ENCODE measurements around the gene CD81. TPM values are rescaled to one million over a fixed set of nuclear protein-coding genes. Genes with fewer than 3 reads are reported as not detected.

Gene CD81
- total RNA-seq, 1 experiment from 2014 or later = 237 TPM

DNA sequence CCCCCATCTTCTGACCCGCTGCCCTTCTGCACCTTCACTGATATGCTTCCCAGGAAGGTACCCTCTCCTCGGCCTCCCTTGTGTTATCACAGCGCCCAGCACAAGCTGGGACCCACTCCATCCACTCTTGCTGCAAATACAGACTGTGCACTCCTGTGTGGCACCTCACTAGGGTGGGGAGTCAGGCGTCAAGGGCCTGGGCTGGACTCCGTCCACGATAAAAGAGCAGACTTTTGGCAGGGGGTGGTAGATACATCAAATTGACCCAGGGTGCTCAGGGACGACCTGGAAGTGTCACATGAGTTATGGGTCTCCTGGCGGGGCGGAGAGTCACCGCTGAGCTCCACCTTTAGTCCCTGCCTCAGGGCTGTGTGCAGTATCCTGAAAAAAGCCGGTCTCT, 66.3 kb downstream of the CD81 start:
- ATAC-seq (no peak), DNase-seq (ENCODE audit: low spot score) (no peak)
- CTCF ChIA-PET = interaction anchor here (0.6 to 1.4 kb wide), 4 partner anchors 23 to 448 kb away, joined by 3 to 4 read pairs (median 4); no protein-coding TSS in a partner anchor
- Mint-ChIP-seq H3K27ac (no peak overlapping the region), H3K36me3 (no peaks in the 10 kb centered on the region), H3K4me1 (peaks cover 3% of the 10 kb centered on the region), H3K27me3 (ENCODE audit: low read depth) (peaks cover 86% of the 10 kb centered on the region), H3K9me3 (peaks cover 5% of the 10 kb centered on the region), H3K4me3 (no peak overlapping the region)
- TF ChIP-seq, protein P1, sequence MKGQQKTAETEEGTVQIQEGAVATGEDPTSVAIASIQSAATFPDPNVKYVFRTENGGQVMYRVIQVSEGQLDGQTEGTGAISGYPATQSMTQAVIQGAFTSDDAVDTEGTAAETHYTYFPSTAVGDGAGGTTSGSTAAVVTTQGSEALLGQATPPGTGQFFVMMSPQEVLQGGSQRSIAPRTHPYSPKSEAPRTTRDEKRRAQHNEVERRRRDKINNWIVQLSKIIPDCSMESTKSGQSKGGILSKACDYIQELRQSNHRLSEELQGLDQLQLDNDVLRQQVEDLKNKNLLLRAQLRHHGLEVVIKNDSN (CRISPR knock-in tag; IDR thresholded peaks at IDR 0.05) = no peak
- no peak for TF ChIP-seq SOX15 (CRISPR knock-in tag; IDR thresholded peaks at IDR 0.05)
- TF ChIP-seq ARID4B (CRISPR knock-in tag; IDR thresholded peaks at IDR 0.05; ENCODE audit: borderline replicate concordance) = no peak
- no peak for TF ChIP-seq FOXK1 (CRISPR knock-in tag; IDR thresholded peaks at IDR 0.05)
- TF ChIP-seq ZSCAN18 (CRISPR knock-in tag; IDR thresholded peaks at IDR 0.05) = no peak
- no peak for TF ChIP-seq NFYB (CRISPR knock-in tag; conservative IDR thresholded peaks at IDR 0.05; ENCODE audit: low read depth)
- POLR2A ChIA-PET = no interaction called here

DNA sequence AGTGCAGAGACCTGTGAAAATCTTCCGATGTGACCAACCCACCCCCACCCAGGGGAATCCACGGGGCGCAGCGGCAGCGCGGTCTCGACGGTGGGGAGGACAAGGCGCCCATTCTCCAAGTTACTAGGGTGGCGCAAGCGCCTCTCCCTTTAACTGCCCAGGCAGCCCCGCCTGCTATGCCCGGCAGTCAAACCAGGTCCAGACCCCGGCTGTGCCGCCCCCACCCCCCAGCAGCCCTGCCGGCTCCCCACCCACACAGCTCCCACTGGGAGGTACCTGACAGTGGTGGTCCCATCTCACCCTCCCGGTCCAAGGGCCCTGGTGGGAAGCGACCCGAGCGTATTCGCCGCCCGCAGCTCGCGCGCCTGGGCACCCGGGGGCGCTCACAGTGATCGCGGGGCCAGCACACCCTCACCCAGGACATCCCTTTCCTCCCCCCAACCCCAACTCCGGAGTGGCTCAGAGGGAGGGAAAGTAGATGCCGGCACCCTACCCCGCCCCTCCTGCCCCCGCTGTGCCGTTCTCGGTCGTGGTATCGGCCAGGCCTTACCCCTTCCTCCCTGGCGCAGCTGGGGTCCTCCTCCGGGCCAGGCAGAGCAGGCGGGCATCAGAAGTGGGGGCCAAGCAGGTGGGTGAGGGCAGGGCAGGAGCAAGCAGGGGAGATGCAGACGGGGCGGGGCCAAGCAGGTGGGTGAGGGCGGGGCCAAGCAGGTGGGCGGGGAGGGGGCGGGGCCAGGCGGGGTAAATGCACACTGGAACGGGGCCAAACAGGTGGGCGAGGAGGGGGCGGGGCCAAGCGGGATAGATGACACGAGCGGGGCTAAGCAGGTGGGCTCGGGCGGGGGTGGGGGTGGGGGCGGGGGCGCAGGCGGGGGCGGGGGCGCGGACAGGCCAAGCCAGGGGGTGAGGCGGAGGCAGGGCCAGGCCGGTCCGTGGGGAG, 67.0 kb downstream of the CD81 start, which contains the start of gene TRPM5:
Gene TRPM5 (minus strand): TSS at position 634 of the 940 bp plus-strand sequence. CDS start 21,478 bp downstream, outside the sequence.
- TF ChIP-seq ZNF423 (CRISPR knock-in tag; IDR thresholded peaks at IDR 0.05) = 0 out of 2 replicates have a peak, but pooled peaks have one; percentile 20
- TF ChIP-seq, protein P1 (CRISPR knock-in tag; IDR thresholded peaks at IDR 0.05) = no peak
- Mint-ChIP-seq H3K4me1 (peaks cover 3% of the 10 kb centered on the region), H3K4me3 (peak within 1 kb of the TSS; percentile 76), H3K27me3 (ENCODE audit: low read depth) (peaks cover 86% of the 10 kb centered on the region), H3K27ac (no peak within 1 kb of the TSS), H3K36me3 (no peaks in the 10 kb centered on the region), H3K9me3 (peaks cover 5% of the 10 kb centered on the region)
- DNase-seq (ENCODE audit: low spot score) = peak; percentile 82
- ChIA-PET CTCF (interaction anchor here (0.8 to 2.0 kb wide), 5 partner anchors 23 to 448 kb away, joined by 3 to 9 read pairs (median 3); no protein-coding TSS in a partner anchor), POLR2A (no interaction called here)
- ATAC-seq = peak; percentile 57

DNA sequence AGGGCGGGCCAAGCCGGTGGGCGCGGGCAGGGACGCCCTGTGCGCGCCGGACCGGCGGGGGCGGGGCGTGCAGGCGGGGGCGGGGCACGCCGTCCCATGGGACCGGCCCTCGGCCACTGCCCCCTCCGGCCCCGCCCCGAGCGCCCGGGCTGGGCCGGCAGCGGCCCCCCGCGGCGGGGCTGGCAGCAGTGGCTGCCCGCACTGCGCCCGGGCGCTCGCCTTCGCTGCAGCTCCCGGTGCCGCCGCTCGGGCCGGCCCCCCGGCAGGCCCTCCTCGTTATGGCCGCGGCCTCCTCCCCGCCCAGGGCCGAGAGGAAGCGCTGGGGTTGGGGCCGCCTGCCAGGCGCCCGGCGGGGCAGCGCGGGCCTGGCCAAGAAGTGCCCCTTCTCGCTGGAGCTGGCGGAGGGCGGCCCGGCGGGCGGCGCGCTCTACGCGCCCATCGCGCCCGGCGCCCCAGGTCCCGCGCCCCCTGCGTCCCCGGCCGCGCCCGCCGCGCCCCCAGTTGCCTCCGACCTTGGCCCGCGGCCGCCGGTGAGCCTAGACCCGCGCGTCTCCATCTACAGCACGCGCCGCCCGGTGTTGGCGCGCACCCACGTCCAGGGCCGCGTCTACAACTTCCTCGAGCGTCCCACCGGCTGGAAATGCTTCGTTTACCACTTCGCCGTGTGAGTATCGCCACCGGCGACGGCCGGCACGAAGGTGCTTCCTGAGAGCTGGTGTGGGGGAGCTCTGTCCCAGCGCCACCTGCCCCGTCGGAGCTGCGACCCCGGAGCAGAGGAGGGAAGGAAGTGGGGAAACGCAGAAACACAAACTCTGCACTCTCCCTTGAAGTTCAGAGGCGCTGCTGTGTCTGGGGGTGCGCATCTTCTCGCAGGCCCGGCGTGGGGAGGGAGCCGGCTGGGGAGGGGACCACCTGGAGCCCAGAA, 68.0 kb downstream of the CD81 start, which contains the start of gene KCNQ1:
Gene KCNQ1 (plus strand): TSS at position 188 of the 925 bp plus-strand sequence. CDS start 91 bp downstream, at position 279.
- ChIA-PET CTCF (interaction anchor here (1.1 to 2.0 kb wide), 6 partner anchors 8 to 447 kb away, joined by 3 to 9 read pairs (median 4); no protein-coding TSS in a partner anchor), POLR2A (no interaction called here)
- H3K36me3 Mint-ChIP-seq = no peaks in the 10 kb centered on the region
- ATAC-seq (peak; percentile 91), DNase-seq (ENCODE audit: low spot score) (peak; percentile 39)
- H3K27me3 Mint-ChIP-seq (ENCODE audit: low read depth) = peaks cover 86% of the 10 kb centered on the region
- peaks cover 3% of the 10 kb centered on the region for H3K4me1 Mint-ChIP-seq
- H3K9me3 Mint-ChIP-seq = no peaks in the 10 kb centered on the region
- H3K27ac Mint-ChIP-seq = no peak within 1 kb of the TSS
- peak within 1 kb of the TSS; percentile 76 for H3K4me3 Mint-ChIP-seq
- TF ChIP-seq, protein P2, sequence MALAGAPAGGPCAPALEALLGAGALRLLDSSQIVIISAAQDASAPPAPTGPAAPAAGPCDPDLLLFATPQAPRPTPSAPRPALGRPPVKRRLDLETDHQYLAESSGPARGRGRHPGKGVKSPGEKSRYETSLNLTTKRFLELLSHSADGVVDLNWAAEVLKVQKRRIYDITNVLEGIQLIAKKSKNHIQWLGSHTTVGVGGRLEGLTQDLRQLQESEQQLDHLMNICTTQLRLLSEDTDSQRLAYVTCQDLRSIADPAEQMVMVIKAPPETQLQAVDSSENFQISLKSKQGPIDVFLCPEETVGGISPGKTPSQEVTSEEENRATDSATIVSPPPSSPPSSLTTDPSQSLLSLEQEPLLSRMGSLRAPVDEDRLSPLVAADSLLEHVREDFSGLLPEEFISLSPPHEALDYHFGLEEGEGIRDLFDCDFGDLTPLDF (CRISPR knock-in tag; IDR thresholded peaks at IDR 0.05) = no peak
- TF ChIP-seq, protein P3, sequence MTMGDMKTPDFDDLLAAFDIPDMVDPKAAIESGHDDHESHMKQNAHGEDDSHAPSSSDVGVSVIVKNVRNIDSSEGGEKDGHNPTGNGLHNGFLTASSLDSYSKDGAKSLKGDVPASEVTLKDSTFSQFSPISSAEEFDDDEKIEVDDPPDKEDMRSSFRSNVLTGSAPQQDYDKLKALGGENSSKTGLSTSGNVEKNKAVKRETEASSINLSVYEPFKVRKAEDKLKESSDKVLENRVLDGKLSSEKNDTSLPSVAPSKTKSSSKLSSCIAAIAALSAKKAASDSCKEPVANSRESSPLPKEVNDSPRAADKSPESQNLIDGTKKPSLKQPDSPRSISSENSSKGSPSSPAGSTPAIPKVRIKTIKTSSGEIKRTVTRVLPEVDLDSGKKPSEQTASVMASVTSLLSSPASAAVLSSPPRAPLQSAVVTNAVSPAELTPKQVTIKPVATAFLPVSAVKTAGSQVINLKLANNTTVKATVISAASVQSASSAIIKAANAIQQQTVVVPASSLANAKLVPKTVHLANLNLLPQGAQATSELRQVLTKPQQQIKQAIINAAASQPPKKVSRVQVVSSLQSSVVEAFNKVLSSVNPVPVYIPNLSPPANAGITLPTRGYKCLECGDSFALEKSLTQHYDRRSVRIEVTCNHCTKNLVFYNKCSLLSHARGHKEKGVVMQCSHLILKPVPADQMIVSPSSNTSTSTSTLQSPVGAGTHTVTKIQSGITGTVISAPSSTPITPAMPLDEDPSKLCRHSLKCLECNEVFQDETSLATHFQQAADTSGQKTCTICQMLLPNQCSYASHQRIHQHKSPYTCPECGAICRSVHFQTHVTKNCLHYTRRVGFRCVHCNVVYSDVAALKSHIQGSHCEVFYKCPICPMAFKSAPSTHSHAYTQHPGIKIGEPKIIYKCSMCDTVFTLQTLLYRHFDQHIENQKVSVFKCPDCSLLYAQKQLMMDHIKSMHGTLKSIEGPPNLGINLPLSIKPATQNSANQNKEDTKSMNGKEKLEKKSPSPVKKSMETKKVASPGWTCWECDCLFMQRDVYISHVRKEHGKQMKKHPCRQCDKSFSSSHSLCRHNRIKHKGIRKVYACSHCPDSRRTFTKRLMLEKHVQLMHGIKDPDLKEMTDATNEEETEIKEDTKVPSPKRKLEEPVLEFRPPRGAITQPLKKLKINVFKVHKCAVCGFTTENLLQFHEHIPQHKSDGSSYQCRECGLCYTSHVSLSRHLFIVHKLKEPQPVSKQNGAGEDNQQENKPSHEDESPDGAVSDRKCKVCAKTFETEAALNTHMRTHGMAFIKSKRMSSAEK (CRISPR knock-in tag; IDR thresholded peaks at IDR 0.05; ENCODE audit: borderline replicate concordance) = no peak
- TF ChIP-seq, protein P4, sequence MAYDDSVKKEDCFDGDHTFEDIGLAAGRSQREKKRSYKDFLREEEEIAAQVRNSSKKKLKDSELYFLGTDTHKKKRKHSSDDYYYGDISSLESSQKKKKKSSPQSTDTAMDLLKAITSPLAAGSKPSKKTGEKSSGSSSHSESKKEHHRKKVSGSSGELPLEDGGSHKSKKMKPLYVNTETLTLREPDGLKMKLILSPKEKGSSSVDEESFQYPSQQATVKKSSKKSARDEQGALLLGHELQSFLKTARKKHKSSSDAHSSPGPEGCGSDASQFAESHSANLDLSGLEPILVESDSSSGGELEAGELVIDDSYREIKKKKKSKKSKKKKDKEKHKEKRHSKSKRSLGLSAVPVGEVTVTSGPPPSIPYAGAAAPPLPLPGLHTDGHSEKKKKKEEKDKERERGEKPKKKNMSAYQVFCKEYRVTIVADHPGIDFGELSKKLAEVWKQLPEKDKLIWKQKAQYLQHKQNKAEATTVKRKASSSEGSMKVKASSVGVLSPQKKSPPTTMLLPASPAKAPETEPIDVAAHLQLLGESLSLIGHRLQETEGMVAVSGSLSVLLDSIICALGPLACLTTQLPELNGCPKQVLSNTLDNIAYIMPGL (CRISPR knock-in tag; IDR thresholded peaks at IDR 0.05) = 0 out of 2 replicates have a peak, but pooled peaks have one; percentile 33
- no peak for TF ChIP-seq CBFB (CRISPR knock-in tag; IDR thresholded peaks at IDR 0.05; ENCODE audit: low read depth)

Measured in WTC11 (cell line).